Right cardiac atrium (tissue), 5 donors: ENCODE measurements around the gene PRMT1. TPM values are rescaled to one million over a fixed set of nuclear protein-coding genes. Genes with fewer than 3 reads are reported as not detected.
A peak's percentile ranks its signal among the peaks of the same experiment; 100 is the strongest.
"Not testable (repeated sequence)": the region's sequence is repeated elsewhere in the genome, so short reads cannot be mapped to it uniquely, and the experiment has no call there.

ENCODE experiments used
- ATAC-seq, 2 donors: fragments of 200-7000 bp; cut with Tn5 transposase; one replicate each; pipeline versions ENCODE4 v1.8.0 to v1.9.1; 2020; ENCODE audit warnings: moderate library complexity in 2 of 2, mild to moderate bottlenecking in 1 of 2
- DNase-seq, 3 donors: peaks; one replicate each; pipeline ENCODE4 v3.0.0-alpha.2; 2020
- H3K27ac ChIP-seq: one replicate; pipeline ENCODE4 v1.5.1; 2013; ENCODE audit warnings: mild to moderate bottlenecking, low read length, control low read depth, moderate library complexity
- H3K27me3 ChIP-seq: one replicate; pipeline ENCODE4 v1.6.1; 2013; ENCODE audit not compliant: control insufficient read depth, insufficient read depth
- H3K4me1 ChIP-seq: one replicate; pipeline ENCODE4 v1.6.1; 2013; ENCODE audit warnings: low read length; ENCODE audit not compliant: control insufficient read depth, insufficient read depth
- H3K4me3 ChIP-seq: one replicate; pipeline ENCODE4 v1.5.1; 2013; ENCODE audit warnings: low read length, control low read depth
- H3K9me3 ChIP-seq: one replicate; pipeline ENCODE4 v1.6.1; 2013; ENCODE audit warnings: low read length; ENCODE audit not compliant: control insufficient read depth
- WGBS: extraction: QIAGEN DNeasy Blood & Tissue Kit; methylation state at CpG from one replicate; pipeline ENCODE4 v1.1.7; 2013; 5-methylcytosine and 5-hydroxymethylcytosine counted together
- intact Hi-C, 4 donors: fragments of 100-400 bp; cut with DNase I; formaldehyde crosslinking; loops; one replicate each; pipeline versions ENCODE4 v1.11.0 to v1.14.0; 2022 to 2023
- long read RNA-seq, 4 donors: library from polyadenylated mRNA; unstranded; transcript quantifications; one replicate each; pipeline ENCODE4 v2.0.0, GENCODE V29; 2020 to 2021
- polyA plus RNA-seq: library from polyadenylated mRNA; stranded (reverse); fragments of 200-250 nt; gene quantifications from one replicate; pipeline ENCODE4 v1.2.3, GENCODE V29; 2013
- total RNA-seq, 4 donors: library from RNA; stranded (reverse); fragmentation: NEBNext Ultra II Directional; extraction: Animal tissue kit (Norgen Biotek cat#: 25700); gene quantifications; one replicate each; pipeline ENCODE4 v1.2.1, GENCODE V29; 2021
- donor health status: healthy with polysubstance abuse.
- donor health status: DM: no; HTN: yes; CAD: no.
- donor health status: DM: no; HTN: no; CAD: no.
- donor health status: DM: no; HTN: yes; CAD: no; lungs with severe emphysema.
- donor health status: DM: yes; HTN: yes; CAD: no.

PRMT1 gene
- total RNA-seq = 100 to 1,000 TPM; 117 to 131 (median 125) TPM
- polyA plus RNA-seq = 154 TPM
- long read RNA-seq, donor 1, transcript PRMT1-201 (10 exons, 1,393 nt) = major isoform, 133 of 168 reads
- long read RNA-seq, donor 1, transcript PRMT1-202 (11 exons, 1,327 nt) = minor isoform, 23 of 168 reads
- long read RNA-seq, donor 1, partial matches to known transcripts = 4 of 168 reads
- long read RNA-seq, donor 1, other reads (novel, unspliced or antisense) = 8 of 168 reads
- long read RNA-seq, donor 2, transcript PRMT1-201 (10 exons, 1,393 nt) = major isoform, 66 of 88 reads
- long read RNA-seq, donor 2, transcript PRMT1-202 (11 exons, 1,327 nt) = minor isoform, 11 of 88 reads
- long read RNA-seq, donor 2, partial matches to known transcripts = 4 of 88 reads
- long read RNA-seq, donor 2, other reads (novel, unspliced or antisense) = 7 of 88 reads
- long read RNA-seq, donor 3, transcript PRMT1-202 (11 exons, 1,327 nt) = minor isoform, 41 of 244 reads
- long read RNA-seq, donor 3, transcript PRMT1-201 (10 exons, 1,393 nt) = major isoform, 183 of 244 reads
- long read RNA-seq, donor 3, partial matches to known transcripts = 5 of 244 reads
- long read RNA-seq, donor 3, other reads (novel, unspliced or antisense) = 15 of 244 reads
- long read RNA-seq, donor 4, transcript PRMT1-202 (11 exons, 1,327 nt) = minor isoform, 17 of 86 reads
- long read RNA-seq, donor 4, transcript PRMT1-201 (10 exons, 1,393 nt) = major isoform, 58 of 86 reads
- long read RNA-seq, donor 4, partial matches to known transcripts = 3 of 86 reads
- long read RNA-seq, donor 4, other reads (novel, unspliced or antisense) = 8 of 86 reads

DNA sequence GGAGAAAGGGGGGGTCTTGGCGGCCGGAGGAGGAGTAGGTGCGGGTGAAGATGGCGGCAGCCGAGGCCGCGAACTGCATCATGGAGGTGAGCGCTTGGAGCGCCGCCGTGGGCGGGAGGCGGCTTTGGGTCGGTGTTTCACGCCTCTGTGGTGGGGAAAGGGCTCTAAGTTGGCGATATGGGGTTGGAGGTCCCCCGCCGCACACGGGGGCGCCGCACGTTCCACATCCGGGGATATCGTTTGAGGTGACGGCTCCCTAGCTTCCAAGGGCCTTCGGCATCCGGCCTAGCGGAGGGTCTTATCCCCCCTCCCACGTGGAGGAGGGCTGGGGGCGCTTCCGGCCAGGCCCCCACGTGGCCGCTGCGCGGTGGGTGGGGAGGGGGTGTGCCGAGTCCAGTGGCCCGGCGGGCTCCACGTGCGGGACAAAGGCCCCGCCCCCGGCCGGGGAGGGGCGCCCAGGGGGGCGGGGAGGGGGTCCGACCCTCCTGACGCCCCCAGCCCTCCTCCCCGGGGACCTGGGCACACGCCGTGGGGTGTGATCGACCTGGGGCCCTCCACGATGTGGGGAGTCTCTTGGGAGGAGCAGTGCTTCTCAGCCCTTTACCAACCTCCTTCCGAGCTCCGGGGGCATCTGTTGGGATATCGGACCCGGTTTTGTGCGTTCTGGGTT lies at the start of gene PRMT1:
TSS of gene PRMT1 (plus strand) at position 41 of the 670 bp plus-strand sequence. CDS start at position 51, 10 bp downstream.
- ATAC-seq (peak; percentile 2 to 34), DNase-seq (peak; percentile 69 to 82 (median 79))
- intact Hi-C loops = loop anchor here in 2 of 4 donors (10.0 kb wide), 2 partner anchors 83 to 93 kb away; partner anchors contain the start of genes NOSIP (in 1 of the 2), PRR12 (in 1 of the 2) and PRRG2 (in 1 of the 2)
- Histone ChIP-seq H3K9me3 (no peaks in the 10 kb centered on the region), H3K27me3 (no peaks in the 10 kb centered on the region), H3K27ac (peak within 1 kb of the TSS; percentile 95), H3K4me3 (peak within 1 kb of the TSS; percentile 86), H3K4me1 (no peaks in the 10 kb centered on the region)
- WGBS = under 1% methylated on average over 57 of the region's 57 CpGs

DNA sequence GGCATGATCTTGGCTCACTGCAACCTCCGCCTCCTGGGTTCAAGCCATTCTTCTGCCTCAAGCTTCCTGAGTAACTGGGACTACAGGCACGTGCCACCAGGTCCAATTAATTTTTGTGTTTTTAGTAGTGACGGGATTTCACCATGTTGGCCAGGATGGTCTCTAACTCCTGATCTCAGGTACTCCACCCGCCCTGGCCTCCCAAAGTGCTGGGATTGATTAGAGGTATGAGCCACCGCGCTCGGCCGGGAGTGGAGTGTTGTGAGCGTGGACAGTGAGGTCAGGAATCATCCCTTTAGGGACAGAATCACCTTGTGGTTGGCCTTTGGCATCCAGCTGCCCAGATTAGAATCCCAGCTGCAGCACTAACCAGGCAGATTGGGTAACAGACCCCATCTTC lies 47.4 kb upstream of the PRMT1 start:
- intact Hi-C loops = loop anchor here in 1 of 4 donors (10.0 kb wide), 1 partner anchor 45 kb away; the partner anchor contains the start of genes NOSIP and PRRG2
- no peak for ATAC-seq
- Histone ChIP-seq H3K9me3 (no peaks in the 10 kb centered on the region), H3K4me1 (peaks cover 7% of the 10 kb centered on the region), H3K4me3 (no peak overlapping the region), H3K27ac (no peak overlapping the region), H3K27me3 (no peaks in the 10 kb centered on the region)
- peak in 2 of 3 donors; percentile 25 to 52 for DNase-seq
- WGBS = 86% methylated on average over 9 of the region's 9 CpGs

DNA sequence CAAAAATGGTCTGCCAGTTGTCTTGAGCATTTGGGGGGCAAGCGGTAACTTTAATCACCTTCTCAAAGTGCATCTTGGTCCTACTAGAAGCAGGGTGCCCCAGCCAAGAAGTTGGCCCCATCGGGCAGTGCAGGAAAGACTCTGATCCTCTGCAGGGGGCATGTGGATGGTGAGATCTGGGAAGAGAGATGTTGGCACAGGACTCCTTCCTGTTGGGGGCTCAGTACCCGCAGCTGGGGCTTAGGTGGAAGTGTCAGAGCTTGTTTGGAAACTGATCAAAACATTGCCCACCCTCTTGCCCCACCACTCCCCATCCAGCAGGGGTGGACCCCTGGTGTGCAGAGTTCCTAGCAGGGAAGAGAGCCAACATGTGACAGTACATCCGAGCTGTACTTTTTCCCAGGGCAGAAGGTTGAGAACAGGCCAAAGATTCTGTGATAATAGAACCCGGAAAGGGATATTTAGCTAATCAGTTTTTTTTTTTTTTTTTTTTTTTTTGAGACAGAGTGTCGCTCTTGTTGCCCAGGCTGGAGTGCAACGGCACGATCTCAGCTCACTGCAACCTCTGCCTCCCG lies 46.0 kb upstream of the PRMT1 start:
- Histone ChIP-seq H3K4me1 (peaks cover 10% of the 10 kb centered on the region), H3K4me3 (no peak overlapping the region), H3K27me3 (no peaks in the 10 kb centered on the region), H3K9me3 (no peaks in the 10 kb centered on the region), H3K27ac (peak overlapping the region; percentile 70)
- 31% methylated on average over 9 of the region's 9 CpGs for WGBS
- DNase-seq = peak in 2 of 3 donors; percentile 38 to 46
- intact Hi-C loops = loop anchor here in 1 of 4 donors (10.0 kb wide), 1 partner anchor 46 kb away; the partner anchor contains the start of genes NOSIP and PRRG2
- ATAC-seq = peak; percentile 33 to 48

DNA sequence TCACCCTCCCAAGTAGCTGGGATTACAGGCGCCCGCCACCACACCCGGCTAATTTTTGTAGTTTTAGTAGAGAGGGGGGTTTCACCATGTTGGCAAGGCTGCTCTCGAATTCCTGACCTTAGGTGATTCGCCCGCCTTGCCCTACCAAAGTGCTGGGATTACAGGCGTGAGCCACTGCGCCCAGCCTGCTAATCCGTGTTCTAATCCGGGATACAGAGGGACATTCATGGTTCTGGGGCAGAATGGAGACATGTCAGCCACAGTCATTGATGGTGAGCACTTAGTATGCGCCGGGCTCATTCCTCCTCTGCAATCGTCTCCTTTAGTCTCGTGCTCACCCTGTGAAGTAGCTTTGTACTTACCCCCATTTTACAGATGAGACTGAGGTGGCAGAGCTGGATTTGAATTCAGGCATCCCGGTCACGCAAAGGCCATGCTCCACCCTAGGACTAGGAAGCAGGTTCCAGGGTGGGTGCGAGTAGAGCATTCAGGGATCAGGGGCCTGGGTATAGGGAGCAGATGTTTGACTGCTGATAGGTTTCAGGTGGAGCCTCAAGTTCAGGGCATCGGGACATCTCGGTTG lies 45.4 kb upstream of the PRMT1 start:
- Histone ChIP-seq H3K4me1 (peaks cover 10% of the 10 kb centered on the region), H3K27ac (no peak overlapping the region), H3K27me3 (no peaks in the 10 kb centered on the region), H3K9me3 (no peaks in the 10 kb centered on the region), H3K4me3 (no peak overlapping the region)
- WGBS = 87% methylated on average over 19 of the region's 19 CpGs
- DNase-seq = peak in 2 of 3 donors; percentile 39 to 53
- no peak for ATAC-seq
- intact Hi-C loops = loop anchor here in 1 of 4 donors (10.0 kb wide), 1 partner anchor 47 kb away; the partner anchor contains the start of genes NOSIP and PRRG2

DNA sequence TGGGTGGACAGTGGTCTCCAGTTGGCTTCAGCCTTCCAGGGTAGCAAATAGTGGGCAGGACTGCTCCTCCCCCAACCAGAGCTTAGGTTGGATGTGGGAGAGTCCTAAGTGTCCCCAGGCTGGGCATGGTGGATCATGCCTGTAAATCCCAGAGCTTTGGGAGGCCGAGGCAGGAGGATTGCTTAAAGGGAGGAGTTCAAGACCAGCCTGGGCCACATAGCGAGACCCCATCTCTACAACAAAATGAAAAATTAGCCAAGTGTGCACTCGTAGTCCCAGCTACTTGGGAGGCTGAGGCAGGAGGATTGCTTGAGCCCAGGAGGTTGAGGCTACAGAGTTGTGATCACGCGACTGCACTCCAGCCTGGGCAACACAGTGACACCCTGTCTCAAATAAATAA lies 44.5 kb upstream of the PRMT1 start:
- H3K4me1 ChIP-seq = peaks cover 13% of the 10 kb centered on the region

DNA sequence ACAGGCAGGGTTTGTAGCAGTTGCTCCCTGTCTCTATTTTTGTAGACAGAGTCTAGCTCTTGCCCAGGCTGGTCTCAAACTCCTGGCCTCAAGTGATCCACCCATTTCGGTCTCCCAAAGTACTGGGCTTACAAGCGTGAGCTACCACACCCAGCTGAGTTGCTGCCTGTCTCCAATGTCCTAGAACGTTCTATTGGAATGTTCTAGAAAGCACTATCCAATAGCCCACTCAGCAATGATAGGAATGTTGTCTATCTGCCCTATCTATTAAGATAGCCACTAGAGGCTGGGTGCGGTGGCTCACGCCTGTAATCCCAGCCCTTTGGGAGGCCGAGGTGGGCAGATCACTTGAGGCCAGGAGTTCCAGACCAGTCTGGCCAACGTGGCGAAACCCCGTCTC lies 43.8 kb upstream of the PRMT1 start:
- not testable (repeated sequence) for H3K27me3 ChIP-seq, H3K4me3 ChIP-seq, H3K9me3 ChIP-seq, ATAC-seq, H3K27ac ChIP-seq
- peak in 1 of 3 donors; percentile 9 for DNase-seq
- intact Hi-C loops = loop anchor here in 1 of 4 donors (10.0 kb wide), 1 partner anchor 48 kb away; the partner anchor contains the start of genes NOSIP and PRRG2
- WGBS = 63% methylated on average over 9 of the region's 9 CpGs
- peaks cover 13% of the 10 kb centered on the region for H3K4me1 ChIP-seq

More for the DNA sequence above, 44.5 kb upstream of the PRMT1 start:
- peak in 2 of 3 donors; percentile 12 to 46 for DNase-seq
- Histone ChIP-seq H3K4me3 (no peak overlapping the region), H3K27me3 (no peaks in the 10 kb centered on the region), H3K9me3 (no peaks in the 10 kb centered on the region), H3K27ac (no peak overlapping the region)
- WGBS = 93% methylated on average over 5 of the region's 5 CpGs
- ATAC-seq = no peak
- intact Hi-C loops = loop anchor here in 1 of 4 donors (10.0 kb wide), 1 partner anchor 48 kb away; the partner anchor contains the start of genes NOSIP and PRRG2

DNA sequence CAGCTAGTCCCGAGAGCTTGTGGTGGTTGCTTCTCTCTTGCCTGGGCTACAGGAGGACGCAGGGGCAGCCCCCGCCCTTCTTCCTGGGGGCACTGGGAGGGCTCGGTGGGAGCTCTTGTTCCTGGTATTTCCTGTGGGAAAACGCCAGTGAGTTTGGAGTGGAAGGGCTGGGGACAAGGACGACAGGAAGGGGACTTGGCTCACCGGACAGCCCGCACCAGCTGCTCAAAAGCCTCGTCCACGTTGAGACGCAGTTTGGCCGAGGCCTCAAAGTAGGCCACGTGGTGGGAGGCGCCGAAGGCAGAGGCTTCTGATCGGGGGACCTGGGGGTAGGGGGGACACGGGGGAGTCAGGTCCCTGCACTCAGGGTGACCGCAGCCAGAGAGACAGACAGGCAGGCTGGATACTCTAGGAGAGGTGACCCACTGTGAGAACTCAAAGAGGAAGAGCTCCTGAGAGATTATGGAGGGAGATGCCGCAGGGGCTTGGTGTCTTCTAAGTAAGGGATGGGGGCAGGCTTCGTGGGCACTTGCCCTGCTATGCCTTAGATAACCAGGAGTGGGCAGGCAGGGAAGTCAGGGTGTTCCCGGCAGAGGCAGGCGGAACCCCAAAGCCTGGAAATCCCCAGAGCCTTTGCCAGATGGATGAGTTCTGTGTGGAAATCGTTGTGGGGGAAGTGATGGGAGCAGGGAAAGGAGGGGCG lies 41.4 kb upstream of the PRMT1 start:
- 38% methylated on average over 24 of the region's 24 CpGs for WGBS
- H3K4me1 ChIP-seq = peaks cover 12% of the 10 kb centered on the region

DNA sequence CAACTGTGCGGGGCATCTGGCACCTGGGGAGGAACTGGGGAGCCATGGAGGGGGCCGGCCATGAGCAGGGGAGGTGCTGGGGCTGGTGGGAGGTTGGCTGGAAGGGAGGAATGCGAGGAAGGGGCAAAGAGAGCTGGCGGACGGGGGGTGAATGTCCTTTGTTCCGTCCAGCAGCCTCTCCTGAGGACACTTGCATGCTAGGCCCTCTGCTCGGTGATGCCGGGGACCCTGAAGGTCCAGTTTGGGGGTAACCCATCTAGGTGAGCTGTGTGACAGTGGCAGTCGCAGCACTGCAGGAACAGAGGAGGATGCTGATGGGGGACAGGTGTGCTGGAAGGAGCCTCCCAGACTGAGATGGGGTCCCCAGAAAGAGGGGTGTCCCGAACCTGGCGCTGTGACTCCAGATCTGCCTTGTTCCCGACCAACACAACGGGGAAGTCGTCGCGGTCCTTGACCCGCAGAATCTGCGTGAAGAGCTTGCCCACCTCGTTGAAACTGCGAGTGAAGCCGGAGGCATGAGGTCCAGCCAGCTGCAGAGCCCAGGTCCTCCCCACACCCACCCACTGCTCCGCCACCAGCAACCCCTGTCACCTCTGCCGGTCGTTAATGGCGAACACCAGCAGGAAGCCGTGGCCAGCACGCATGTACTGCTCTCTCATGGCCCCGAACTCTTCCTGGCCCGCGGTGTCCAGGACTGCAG lies 40.7 kb upstream of the PRMT1 start:
- intact Hi-C loops = loop anchor here in 3 of 4 donors (5.0 to 10.0 kb wide), 2 partner anchors 44 to 52 kb away; partner anchors contain the start of genes PRR12 (in 2 of the 3), NOSIP (in 1 of the 3) and PRRG2 (in 1 of the 3)

More for the DNA sequence above, 41.4 kb upstream of the PRMT1 start:
- DNase-seq (peak in 2 of 3 donors; percentile 57 to 64), ATAC-seq (no peak)
- no peaks in the 10 kb centered on the region for H3K9me3 ChIP-seq
- no peak overlapping the region for H3K4me3 ChIP-seq
- no peaks in the 10 kb centered on the region for H3K27me3 ChIP-seq
- peak overlapping the region; percentile 34 for H3K27ac ChIP-seq
- intact Hi-C loops = loop anchor here in 3 of 4 donors (5.0 to 10.0 kb wide), 2 partner anchors 43 to 51 kb away; partner anchors contain the start of genes PRR12 (in 2 of the 3), NOSIP (in 1 of the 3) and PRRG2 (in 1 of the 3)

More for the DNA sequence above, 40.7 kb upstream of the PRMT1 start:
- H3K4me3 ChIP-seq = no peak overlapping the region
- no peaks in the 10 kb centered on the region for H3K27me3 ChIP-seq
- no peak for ATAC-seq
- H3K4me1 ChIP-seq = peaks cover 6% of the 10 kb centered on the region
- H3K27ac ChIP-seq = no peak overlapping the region
- DNase-seq = peak in 2 of 3 donors; percentile 57 to 61
- no peaks in the 10 kb centered on the region for H3K9me3 ChIP-seq
- 77% methylated on average over 30 of the region's 30 CpGs for WGBS
